HG02678 (cell line): ENCODE measurements around the gene CHRND.
"Not testable (repeated sequence)": the region's sequence is repeated elsewhere in the genome, so short reads cannot be mapped to it uniquely, and the experiment has no call there.

Source experiments
- ATAC-seq: cut with Tn5 transposase; IDR thresholded peaks from one replicate; pipeline ENCODE4 v1.9.1; 2021; ENCODE audit warnings: mild to moderate bottlenecking, moderate library complexity; ENCODE audit not compliant: unreplicated experiment

CHRND gene

DNA sequence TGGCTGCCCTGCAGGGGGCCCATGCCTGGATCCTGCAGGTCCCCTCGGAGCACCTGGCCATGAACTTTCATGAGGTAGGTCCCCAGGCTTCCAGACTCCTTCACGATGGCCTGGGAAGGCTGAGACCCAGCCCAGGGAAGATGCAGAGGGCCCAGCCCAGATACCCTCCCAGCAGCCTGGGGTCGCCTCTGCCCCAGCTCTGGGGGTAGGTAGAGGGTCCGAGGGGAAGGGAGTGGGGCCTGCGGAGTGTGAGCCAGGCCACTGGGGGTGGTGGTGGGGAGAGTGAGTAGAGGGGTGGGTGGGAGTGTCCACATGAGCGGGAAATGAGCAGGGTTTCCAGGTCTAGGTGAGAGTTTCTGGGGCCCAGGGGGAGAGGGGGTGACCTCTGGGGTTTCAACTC, 1.2 kb upstream of the CHRND start:
- no peak for ATAC-seq

- ATAC-seq = no peak
Measured at GRCh38 chr2:232525199-232525598, 761 bp upstream of the CHRND start.

DNA sequence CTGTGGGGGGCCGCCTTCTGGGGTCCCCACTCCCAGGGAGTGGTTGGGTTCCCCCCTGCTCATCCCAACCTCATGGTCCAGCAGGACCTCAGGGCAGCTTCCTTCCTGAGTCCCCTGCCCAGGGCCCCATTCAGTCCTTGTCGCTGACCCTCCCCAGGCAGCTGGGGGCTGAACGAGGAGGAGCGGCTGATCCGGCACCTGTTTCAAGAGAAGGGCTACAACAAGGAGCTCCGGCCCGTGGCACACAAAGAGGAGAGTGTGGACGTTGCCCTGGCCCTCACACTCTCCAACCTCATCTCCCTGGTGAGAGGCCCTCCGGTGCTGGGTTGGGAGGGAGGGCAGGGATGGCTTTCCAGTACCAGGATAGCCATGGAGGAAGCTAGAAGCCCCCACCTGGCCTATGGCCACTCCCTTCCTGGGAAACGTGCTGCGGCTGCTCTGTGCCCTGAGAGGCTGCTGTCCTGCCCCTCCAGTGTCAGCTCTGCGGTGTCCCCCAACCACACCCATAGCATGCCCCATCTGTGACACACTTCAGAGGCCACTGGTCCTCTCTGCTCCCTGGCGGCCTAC, 497 bp downstream of the CHRND start:
- no peak for ATAC-seq

DNA sequence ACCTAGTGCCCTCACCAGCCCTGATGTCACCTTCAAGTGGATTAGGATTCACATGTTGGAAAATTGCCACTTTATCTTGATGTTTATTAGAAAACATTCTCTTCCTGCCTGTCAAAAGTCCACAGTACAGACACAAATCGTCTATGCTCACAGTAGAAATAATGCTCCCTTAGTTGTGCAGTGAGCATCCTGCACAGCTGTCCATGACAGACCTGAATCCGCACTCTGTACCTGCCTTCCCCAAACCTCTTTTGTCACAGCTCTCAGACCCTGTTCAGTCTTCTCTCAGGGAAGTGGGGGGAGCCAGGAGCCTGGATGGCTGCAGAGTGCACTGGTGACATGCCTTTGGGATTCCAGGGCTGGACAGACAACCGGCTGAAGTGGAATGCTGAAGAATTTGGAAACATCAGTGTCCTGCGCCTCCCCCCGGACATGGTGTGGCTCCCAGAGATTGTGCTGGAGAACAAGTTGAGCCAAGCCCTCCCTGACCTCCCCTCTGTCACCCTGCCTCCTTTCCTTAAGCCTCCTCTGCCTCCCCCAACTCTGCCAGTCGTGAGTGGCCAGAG, 2.0 kb downstream of the CHRND start:
- no peak for ATAC-seq

DNA sequence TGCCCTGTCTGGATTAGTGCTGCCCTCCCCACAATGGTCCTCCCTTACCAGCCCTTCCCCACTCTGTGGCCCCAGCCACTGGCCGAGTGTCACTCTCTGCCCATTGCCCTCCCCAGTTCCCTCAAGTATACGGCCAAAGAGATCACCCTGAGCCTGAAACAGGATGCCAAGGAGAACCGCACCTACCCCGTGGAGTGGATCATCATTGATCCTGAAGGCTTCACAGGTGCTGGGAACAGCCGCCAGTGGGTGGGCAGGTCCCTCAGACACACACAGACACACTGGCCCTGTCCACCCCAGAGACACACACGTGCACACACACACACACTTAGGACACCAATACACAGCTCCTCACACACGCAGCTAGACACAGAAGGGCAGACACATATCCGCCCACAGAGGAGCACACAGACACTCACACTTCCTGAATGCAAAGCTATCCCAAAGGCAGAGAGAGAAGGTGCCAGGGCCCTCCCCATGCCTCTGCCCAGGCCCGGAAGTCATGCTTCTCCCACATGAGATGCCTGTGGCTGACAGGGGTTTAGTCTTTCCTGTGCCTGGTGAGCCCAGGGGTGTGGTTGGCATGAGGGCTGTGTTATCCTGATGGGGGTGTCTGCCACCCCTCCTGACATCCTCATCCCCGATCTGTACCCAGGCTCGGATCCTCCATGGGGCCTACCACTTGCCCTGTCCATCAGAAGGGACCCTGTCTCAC, 2.9 kb downstream of the CHRND start:
- ATAC-seq = no peak

- no peak for ATAC-seq
Measured at GRCh38 chr2:232529806-232530547, 4.0 kb downstream of the CHRND start.

DNA sequence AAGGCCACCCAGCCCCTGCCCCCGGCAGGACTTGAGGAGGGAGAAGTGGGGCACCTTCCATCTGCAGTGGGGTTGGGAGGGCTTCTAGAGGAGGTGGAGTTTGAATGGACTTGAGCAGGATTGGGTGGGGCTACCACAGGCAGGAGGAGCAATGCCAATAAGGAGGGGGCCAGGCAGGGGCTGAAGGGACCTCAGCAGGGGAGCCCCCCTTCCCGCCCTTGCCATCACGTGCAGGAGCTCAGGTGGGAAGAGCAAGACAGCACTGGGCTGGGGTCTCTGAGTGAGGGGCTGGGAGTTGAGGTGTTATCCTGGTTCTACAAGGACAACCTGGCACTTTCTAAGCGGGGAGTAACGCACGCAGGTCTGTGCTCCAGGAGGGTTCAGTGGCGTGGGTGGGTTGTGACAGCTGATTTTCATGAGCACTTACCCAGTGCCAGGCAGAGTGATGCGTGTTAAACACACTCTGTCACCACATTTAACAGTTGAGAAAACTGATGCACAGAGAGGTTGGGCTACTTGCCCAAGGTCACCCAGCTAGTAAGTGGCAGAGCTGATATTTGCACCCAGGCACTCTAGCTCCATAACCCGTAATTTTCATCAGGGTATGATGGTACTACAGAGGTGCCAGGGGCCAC, 4.8 kb downstream of the CHRND start:
- ATAC-seq = no peak

DNA sequence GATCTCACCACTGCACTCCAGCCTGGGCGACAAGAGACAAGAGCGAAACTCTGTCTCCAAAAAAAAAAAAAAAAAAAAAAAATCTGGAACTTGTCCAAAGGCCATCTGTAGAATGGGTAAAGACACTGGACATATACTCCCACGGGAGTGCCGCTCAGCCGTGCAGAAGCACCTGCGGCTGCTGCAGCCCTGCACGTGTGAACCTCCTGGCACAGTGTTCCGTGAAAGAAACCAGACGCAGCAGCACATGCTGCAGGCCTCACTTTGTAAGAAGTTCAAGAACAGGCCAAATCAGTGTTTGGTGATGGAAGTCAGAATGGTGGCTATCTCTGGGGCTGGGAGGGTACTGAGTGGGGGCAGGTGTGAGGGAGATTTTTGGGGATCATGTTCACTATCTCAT, 6.5 kb downstream of the CHRND start:
- ATAC-seq = no peak

DNA sequence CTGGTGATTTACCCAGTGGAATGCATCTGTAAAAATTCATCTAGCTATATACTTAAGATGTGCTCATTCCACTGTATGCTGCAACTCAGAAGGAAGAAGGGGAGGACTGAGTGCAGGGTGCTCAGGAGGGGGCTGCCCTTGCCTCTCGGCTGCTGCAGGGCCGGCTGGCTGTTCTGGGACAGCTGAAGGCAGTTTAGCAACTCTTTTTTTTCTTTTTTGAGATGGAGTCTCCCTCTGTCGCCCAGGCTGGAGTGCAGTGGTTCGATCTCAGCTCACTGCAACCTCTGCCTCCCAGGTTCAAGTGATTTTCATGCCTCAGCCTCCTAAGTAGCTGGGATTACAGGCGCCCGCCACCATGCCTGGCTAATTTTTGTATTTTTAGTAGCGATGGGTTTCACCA, 6.9 kb downstream of the CHRND start:
- ATAC-seq = not testable (repeated sequence)

GRCh38 chr2:232533944-232534710, 8.2 kb downstream of the CHRND start:
- no peak for ATAC-seq

GRCh38 chr2:232534940-232535651, 9.1 kb downstream of the CHRND start:
- no peak for ATAC-seq

DNA sequence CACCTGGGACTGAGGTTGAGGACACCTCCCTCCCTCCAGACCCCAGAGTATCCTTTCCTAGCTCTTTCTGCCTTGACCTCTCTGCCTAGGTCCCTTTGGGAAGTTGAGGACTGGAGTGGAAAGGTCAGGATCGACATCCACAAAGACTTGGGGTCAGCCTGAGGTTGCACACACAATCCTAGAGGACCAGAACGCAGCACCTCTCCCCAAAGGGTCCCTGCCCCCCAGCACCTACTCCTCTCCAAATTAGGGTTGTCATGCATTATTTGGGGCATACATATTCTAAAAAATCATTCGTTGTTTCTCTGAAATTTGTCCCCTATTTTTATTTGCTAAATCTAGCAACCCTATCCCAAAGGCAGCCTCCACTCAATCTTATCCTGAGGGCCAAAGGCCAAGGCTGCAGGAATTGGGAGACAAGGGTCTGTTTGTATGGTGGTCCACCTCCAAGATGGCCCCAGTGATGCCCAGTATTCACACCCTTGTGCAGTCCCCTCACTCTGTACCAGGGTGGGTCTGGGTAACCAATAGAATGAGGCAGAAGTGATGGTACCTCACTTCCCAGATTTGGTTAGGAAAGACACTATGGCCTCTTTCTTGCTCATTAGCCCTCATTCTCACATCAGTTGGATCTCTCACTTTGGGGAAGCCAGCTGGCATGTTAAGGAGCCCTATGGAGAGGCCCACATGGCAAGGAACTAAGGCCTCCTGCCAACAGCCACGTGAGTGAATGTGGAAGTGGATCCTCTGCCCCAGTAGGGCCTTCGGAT, 10.0 kb downstream of the CHRND start:
- ATAC-seq = no peak

DNA sequence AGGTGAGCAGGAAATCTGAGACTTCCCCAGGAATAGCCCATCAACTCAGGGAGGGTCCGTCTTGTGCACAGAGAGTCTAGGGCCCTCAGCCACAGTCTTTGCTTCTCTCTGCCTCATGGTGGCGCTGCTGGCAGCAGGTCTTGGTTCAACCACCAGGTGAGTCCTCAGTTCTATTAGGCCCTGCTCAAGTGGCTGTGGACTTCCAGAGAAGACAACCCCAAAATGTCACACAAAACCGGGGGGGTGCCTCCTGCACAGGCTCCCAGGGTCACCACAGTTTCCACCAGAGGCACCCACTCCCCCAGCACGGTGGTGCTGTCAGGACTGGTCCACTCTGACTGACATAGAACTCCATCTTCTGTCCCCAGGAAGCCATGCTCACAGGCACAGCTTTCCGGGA, 11.1 kb downstream of the CHRND start:
- ATAC-seq = no peak

DNA sequence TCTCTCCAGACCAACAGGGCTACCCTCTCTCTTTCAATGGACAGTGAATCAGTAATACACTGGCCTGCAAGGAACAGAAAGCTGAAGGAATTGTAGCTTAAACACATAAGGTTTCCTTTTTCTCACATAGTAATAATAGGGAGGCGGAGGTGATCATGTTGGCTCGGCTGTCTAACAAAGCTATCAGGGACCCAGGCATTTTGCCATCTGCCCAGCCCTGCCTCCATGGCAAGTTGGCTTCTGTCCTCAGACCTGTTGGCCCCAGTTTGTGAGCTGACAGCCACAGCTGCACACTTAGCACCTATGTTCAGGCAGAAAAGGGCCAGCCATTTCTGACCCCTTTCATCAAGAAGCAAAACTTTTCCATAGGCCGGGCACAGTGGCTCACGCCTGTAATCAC, 11.5 kb downstream of the CHRND start:
- ATAC-seq = no peak

DNA sequence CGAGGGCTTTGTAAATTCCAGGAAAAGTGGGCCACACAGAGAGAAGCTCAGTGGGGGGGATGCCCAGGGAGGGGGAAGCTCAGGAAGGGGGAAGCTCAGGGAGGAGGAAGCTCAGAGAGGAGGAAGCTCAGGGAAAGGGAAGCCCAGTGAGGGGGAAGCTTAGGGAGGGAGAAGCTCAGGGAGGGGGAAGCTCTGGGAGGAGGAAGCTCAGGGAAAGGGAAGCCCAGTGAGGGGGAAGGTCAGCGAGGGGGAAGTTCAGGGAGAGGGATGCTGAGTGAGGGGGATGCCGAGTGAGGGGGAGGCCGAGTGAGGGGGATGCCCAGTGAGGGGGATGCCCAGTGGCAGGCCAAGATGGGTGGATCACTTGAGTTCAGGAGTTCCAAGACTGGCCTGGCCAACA, 12.7 kb downstream of the CHRND start:
- no peak for ATAC-seq

GRCh38 chr2:232539298-232540231, 13.6 kb downstream of the CHRND start, which contains the start of gene CHRNG:
TSS of gene CHRNG (plus strand) at chr2:232539692. CDS start at chr2:232539748, 56 bp downstream.
- ATAC-seq = no peak

DNA sequence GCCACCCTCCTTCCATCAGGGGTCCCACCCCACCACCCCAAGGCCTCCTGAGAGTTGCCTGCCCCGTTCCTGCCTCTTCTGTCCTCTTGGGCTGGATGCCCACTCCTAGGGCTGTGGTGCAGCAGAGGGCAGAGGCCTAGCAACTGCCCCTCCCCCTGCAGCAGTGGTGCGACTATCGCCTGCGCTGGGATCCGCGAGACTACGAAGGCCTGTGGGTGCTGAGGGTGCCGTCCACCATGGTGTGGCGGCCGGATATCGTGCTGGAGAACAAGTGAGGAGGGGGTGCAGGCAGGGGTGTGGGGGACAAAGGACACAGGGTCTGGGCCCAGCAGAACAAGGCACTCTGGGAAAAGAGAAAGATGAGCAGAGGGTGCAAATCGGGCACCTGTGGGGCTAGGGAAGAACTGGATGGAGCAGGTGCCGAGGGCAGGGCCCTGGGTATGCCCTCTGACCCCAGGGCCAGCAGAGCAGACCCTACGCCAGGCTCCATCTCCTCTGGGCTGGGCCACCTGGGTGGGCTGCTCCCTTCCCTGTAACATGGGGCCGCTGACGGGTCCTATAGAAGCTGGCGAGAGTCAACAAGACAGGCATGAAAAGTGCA, 14.6 kb downstream of the CHRND start:
- no peak for ATAC-seq
